Measurements from ENCODE around the gene TCF4.

The TCF4 gene

GRCh38 chr18:55253814-55254213, 334.2 kb downstream of the TCF4 start:
- H3K4me3 ChIP-seq (ENCODE audit: low read depth, low read length) = no peak overlapping the region
- TF ChIP-seq, protein P1, sequence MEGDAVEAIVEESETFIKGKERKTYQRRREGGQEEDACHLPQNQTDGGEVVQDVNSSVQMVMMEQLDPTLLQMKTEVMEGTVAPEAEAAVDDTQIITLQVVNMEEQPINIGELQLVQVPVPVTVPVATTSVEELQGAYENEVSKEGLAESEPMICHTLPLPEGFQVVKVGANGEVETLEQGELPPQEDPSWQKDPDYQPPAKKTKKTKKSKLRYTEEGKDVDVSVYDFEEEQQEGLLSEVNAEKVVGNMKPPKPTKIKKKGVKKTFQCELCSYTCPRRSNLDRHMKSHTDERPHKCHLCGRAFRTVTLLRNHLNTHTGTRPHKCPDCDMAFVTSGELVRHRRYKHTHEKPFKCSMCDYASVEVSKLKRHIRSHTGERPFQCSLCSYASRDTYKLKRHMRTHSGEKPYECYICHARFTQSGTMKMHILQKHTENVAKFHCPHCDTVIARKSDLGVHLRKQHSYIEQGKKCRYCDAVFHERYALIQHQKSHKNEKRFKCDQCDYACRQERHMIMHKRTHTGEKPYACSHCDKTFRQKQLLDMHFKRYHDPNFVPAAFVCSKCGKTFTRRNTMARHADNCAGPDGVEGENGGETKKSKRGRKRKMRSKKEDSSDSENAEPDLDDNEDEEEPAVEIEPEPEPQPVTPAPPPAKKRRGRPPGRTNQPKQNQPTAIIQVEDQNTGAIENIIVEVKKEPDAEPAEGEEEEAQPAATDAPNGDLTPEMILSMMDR (IDR thresholded peaks at IDR 0.05; ENCODE audit: low read depth, low read length, missing control alignments) = no peak
- no peak for DNase-seq (ENCODE audit: low read depth)

DNA sequence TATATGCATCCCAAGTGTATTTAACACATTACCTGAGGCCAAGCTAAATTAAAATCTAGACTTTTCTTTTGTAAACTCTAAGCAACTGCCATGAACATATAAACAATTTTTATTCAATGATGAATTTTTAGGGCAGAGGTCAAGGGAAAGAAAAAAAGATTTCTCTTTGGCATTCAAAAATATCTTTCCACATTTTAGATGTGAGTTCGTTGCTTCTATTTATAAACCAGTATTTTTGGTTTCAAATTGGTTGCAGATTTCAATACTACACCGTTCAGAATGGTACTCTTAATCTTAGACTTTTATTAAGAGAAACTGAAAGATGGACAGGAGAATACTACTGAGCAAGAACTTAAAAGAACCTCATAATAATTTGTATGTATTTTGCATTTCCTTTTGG, 335.1 kb downstream of the TCF4 start:
- DNase-seq (ENCODE audit: low read depth) = no peak
- TF ChIP-seq, protein P1 (IDR thresholded peaks at IDR 0.05; ENCODE audit: low read depth, low read length, missing control alignments) = no peak
- no peak overlapping the region for H3K4me3 ChIP-seq (ENCODE audit: low read depth, low read length)

DNA sequence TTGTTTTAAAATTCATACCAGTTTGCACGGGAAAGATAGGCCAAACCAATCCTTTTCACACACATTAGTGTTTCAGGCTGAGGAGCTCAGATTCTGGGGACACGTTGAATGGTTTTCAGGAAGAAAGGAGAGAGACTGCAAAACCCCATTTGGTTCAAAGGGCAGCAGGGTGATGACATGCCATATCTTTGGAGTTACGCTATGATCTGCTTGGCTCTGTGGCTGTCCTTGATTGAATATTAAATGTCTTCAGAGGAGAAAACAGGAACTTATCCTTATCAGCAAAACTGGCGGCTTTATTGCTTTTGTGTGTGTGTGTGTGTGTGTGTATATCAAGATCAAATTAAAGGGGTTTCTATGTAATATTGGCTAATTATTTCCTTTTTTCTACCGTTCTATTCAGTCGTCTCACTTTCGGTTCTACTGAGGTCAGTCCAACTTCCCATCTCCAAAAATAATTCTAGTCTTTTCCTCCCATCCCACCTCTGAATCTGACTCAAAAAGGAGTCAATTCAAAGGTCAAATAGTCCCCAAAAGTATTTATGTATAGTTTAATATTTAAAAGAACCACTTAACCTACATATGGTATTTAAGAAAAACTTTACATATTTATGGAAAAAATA, 335.8 kb downstream of the TCF4 start:
- TF ChIP-seq, protein P1 (IDR thresholded peaks at IDR 0.05; ENCODE audit: low read depth, low read length, missing control alignments) = no peak
- DNase-seq (ENCODE audit: low read depth) = no peak
- H3K4me3 ChIP-seq (ENCODE audit: low read depth, low read length) = no peak overlapping the region; the same call in 1 of the 2 replicates

DNA sequence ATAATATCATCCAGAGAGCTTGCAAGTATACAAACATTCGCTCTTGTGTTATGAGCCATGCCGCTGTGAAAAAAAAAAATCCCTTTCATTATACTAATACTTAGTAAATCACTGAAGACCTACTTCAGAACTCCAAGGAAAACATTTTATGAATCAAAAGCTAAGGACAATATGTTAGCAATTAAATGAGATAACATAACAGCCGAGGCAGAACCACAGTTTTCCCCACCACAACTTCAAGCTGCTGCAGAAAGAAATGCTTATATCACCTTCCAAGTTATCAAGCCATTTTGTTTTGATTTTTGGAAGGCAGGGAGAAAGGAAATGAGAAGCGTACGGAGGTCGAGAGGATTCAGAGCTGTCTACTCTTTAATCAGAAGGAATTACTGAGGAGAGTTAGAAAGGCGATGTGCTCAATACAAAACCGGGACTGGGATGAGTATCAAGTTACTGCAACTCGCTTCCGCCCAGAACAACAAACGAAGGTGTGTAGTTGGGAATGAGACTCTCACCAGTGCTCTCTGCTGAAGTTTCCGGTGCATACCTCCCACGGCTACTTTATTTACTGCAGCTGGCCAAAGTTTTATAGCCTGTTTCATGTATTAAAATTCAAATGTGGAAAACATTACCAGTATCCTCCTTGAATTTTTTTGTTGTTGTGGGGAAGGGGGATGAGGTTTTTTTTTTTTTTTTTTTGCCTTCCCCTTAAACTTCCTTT, 336.6 kb downstream of the TCF4 start:
- TF ChIP-seq, protein P1 (IDR thresholded peaks at IDR 0.05; ENCODE audit: low read depth, low read length, missing control alignments) = no peak
- H3K4me3 ChIP-seq (ENCODE audit: low read depth, low read length) = peak overlapping the region; percentile 26; the same call in 1 of the 2 replicates
- no peak for DNase-seq (ENCODE audit: low read depth)

- no peak overlapping the region; the same call in 1 of the 2 replicates for H3K4me3 ChIP-seq (ENCODE audit: low read depth, low read length)
- TF ChIP-seq, protein P1 (IDR thresholded peaks at IDR 0.05; ENCODE audit: low read depth, low read length, missing control alignments) = no peak
- DNase-seq (ENCODE audit: low read depth) = no peak
Measured at GRCh38 chr18:55250768-55251173, 337.2 kb downstream of the TCF4 start.

DNA sequence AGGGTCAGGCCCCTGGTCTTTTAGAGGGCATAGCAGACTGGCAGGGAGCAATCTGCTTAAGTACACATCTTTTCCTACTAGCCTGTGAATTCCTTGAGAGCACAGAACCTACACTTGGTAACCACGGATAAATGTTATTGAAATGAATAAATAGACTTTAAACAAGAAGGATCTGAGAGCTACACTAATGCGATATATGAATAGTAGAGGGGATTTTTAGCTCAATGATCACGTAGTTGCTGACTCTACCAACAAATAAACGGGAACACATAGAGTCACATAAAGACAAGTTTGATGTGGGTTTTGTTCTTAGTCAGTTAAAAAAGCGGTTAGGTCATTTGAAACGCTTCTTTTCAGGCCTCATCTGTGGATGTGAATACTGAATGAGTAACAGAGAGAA, 338.4 kb downstream of the TCF4 start:
- DNase-seq (ENCODE audit: low read depth) = no peak
- H3K4me3 ChIP-seq (ENCODE audit: low read depth, low read length) = no peak overlapping the region
- TF ChIP-seq, protein P1 (IDR thresholded peaks at IDR 0.05; ENCODE audit: low read depth, low read length, missing control alignments) = no peak
